GM11168 (cell line): ENCODE data around the gene SLIT1.

Source experiments
- in situ Hi-C: fragments of 300-500 bp; cut with MboI; formaldehyde crosslinking; loops from one replicate; pipeline ENCODE4 v1.12.0; 2022; ENCODE audit warnings: low sequenced_read_pairs; ENCODE audit not compliant: unreplicated experiment

SLIT1 gene

GRCh38 chr10:97056003-97056630 lies 129.6 kb downstream of the SLIT1 start:
- in situ Hi-C loops: no loop called here

GRCh38 chr10:97053276-97053675 lies 132.5 kb downstream of the SLIT1 start:
- in situ Hi-C loops: no loop called here

GRCh38 chr10:97050956-97051496 lies 134.7 kb downstream of the SLIT1 start:
- in situ Hi-C loops: no loop called here

DNA sequence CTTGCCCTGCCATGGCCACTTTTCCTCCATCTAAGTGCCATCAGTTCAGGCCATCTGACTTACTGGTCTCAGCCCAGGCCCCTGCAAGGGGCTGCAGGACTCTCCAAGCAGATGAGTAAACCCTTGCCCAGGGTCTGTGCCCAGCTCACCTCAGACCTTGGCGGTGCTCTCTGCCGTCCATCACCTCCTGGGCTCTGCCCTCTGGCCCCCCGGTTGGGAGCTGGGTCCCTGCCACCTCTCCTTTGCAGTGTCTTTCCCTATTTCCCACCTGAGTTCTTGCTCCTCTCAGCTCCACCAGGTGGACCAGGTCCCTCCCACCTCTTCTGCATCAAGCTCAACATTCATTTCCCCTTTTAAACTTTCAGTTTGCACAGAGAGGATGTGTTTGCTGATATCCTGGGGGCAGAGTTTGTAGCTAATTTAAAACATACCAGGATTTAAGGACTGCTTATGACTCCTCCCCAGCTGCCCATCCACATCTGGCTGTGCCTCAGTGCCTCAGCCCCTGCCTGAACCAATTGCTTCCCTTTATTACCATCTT lies 135.5 kb downstream of the SLIT1 start:
- in situ Hi-C loops: no loop called here

DNA sequence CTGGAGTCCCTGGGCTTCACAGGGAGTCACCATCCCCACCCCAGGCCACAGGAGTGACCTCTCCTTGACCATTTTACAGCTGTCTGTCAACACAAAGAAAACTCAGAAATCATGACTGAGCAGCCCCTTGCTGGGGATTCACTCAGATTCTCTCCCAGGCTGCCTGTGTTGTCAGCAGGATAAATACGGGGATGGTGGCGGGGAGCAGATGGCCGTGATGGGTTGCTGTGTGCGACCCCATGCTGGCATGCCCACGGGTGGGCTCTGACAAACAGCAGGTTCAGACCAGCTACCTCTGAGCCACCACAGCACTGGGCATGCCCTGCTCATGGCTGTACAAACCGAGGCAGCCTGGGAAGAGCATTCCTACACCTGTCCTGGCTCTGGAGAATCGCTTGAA lies 136.1 kb downstream of the SLIT1 start:
- in situ Hi-C loops: no loop called here

DNA sequence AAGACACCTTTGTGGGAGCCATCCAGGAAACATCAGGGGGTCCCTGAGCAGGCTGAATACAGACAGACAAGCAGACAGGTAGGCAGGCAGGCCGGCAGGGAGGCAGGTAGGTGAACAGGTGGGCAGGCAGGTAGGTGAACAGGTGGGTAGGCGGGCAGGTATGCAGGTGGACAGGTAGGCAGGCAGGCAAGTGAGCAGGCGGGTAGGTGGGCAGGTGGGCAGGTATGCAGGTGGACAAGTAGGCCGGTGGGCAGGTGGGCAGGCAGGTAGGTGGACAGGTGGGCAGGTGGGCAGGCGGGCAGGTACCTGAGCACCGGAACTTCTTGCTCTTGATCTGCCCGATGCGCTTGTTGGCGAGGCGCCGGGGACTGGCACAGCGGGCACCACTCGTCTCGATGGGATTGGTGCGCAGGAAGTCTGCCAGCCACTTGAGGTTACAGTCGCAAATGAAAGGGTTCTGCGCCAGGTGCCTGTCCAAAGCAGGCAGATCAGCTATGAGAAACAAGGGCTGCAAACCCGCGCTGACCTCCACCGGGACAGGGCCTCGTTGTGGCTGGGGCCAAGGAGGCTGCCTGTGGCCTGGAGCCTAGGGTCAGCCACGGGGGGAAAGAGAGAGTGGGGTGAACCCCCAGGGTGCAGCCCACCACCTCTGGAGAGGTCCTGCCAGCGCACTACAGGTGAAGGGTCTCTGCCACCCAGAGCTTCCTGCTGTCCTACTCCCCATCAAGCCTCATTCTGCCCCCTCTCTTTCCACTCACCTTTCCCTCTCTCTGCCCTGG lies 136.9 kb downstream of the SLIT1 start:
- in situ Hi-C loops: no loop called here

DNA sequence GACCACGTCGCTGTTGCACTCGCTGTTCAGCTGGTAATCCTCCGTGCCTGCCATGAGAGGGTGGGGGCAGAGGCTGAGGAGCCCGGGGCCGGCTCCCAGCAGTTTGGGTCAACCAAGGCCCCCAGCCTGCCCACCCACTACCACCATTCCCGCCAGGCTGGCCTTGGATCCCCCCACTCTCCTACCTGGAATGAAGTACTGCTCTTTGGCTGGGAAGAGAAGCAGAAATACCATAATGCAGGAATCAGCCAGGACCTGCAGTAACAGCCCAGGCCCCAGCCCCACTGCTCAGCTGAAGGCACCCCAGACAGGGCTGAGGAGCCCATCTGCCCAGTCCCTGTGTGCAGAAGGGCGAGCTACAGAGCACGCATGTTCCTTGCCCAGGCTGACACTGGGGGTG lies 138.0 kb downstream of the SLIT1 start:
- in situ Hi-C loops: no loop called here

- in situ Hi-C loops: no loop called here
Observed at GRCh38 chr10:97047083-97047736, 138.5 kb downstream of the SLIT1 start.

DNA sequence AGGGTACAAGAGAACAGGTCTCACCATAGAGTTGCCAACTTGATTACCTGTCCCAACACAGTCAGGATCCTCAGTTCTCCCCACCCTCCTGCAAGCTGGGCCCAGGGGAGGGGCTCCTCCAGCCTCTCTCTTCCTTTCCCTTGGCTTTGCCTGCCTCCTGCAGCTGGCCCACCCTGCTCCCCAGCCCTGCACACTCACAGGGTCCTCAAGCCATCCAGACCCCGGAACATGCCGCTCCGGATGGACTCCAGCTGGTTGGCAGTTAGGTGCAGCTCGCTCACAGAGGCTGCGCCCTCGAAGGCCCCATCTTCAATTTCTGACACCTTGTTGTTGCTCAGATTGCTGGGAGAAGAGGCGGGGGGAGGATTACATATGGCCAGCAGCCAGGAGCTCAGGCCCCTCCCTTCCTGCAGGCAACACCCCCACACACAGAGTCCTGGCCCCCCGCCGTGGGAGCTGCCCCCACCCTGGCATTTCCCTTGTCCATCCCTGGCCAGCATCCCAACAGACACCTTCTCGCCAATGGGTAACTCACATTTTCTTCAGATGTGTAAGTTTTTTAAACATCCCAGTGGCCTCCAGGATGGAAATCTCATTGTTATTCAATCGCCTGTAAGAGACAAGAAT lies 139.2 kb downstream of the SLIT1 start:
- in situ Hi-C loops: no loop called here

- in situ Hi-C loops: no loop called here
Observed at GRCh38 chr10:97043563-97043855, 142.2 kb downstream of the SLIT1 start.

DNA sequence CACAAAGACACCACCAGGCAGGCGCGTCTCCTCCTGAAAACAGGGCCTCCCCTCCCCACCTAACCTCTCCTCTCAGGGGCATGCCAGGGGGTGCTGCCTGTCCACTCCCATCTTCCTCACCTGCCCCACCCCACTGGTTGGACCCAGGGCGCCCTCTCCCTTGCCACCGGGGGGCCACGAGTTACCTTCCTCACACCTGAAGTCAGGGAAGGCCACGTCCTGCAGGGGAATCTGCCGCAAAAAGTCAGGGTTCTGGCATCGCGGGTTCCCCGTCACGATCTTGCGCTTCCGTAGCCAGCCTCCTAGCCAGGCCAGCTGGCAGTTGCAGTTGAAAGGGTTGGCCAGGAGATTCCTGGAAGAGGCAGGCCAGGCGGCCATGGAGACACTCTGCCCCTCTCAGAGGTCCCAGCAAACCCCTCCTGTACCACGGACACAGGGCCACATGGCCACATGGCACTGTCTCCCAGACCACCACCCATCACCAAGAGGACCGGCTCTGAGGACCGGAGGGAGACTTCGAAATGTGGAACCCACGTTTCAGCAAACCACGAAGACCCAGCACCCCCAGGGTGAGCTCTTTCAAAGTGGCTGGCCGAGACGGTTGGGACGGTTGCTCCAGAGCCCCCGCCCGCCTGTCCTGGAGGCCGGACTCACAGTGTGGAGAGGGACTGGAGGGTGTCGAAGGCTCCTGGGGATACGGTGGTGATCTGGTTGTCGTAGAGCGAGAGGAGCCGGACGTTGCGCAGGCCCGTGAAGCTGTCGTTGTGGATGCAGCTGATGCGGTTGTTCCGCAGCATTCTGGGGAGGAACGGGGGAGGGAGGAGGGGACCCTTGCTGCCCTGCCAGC lies 142.8 kb downstream of the SLIT1 start:
- in situ Hi-C loops: no loop called here

DNA sequence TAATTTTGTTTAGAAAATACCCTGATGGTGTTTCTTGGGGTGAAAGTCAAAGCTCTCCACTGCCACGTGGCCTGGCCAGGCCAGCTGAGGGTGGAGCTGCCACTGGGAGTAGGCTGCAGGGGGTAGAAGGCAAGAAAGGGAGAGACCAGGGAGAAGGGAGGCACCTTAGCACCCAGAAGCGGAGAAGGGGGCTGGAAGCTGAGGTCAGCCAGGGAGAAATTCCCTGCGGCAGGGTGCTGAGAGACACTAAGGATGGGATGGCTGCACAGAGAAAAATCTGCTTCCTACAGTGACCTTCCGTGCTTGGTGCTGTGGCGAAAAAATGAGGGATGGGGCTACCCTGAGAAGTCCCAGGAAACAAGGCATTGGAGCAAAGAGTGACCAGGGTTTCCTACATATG lies 143.7 kb downstream of the SLIT1 start:
- in situ Hi-C loops: no loop called here

DNA sequence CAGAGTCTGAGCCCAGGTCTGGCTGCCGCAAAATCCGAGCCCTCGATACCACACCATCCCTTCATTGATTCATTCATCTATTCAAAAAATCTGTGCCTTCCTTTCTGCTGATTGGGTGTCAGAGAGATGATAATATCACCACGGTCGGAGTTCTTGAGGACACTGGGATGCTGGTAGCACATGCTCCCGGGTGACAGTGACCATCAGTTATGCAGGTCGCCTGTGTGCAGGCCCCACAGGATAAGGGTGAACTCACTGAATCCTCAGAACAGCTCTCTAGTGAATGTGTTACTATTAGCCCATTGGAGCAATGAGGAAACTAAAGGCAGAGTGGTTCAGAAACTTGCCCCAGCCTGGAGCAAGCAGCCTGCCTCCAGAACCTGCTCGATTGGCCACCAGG lies 145.1 kb downstream of the SLIT1 start:
- in situ Hi-C loops: no loop called here

- in situ Hi-C loops: no loop called here
Observed at GRCh38 chr10:97040248-97040584, 145.5 kb downstream of the SLIT1 start.

DNA sequence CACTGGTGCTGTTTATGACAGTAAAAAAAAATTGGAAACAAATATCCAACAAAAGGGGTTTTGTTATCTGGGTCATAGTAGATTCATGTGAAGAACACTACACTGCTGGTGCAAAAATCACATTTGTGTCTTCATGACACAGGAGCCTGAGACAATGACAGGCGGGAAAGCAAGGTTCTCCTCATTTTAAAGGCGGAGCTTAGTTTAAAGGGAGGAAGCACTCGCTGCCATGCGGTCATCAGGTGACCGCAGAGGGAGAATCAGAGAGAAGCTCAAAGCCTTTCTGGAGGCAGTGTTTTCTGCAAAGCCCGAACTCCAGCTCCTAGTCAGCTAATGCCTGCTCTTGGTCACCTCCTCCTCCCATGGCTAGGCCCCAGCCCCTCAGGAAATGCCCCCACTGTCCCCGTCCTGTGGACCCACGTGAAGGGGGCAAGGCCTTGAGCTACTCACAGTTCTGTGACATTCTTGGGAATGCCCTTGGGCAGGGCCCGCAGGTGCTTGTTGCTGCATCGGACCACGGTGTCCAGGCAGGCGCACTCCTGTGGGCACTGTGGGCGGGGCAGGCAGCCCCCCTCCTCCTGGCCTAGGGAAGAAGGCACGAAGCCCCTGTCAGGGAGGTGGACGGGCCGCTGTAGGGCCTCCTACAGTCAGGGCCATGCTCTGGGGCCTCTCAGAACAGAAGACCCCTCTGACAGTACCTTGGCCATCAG lies 146.1 kb downstream of the SLIT1 start:
- in situ Hi-C loops: no loop called here

GRCh38 chr10:97038688-97039087 lies 147.1 kb downstream of the SLIT1 start:
- in situ Hi-C loops: no loop called here

DNA sequence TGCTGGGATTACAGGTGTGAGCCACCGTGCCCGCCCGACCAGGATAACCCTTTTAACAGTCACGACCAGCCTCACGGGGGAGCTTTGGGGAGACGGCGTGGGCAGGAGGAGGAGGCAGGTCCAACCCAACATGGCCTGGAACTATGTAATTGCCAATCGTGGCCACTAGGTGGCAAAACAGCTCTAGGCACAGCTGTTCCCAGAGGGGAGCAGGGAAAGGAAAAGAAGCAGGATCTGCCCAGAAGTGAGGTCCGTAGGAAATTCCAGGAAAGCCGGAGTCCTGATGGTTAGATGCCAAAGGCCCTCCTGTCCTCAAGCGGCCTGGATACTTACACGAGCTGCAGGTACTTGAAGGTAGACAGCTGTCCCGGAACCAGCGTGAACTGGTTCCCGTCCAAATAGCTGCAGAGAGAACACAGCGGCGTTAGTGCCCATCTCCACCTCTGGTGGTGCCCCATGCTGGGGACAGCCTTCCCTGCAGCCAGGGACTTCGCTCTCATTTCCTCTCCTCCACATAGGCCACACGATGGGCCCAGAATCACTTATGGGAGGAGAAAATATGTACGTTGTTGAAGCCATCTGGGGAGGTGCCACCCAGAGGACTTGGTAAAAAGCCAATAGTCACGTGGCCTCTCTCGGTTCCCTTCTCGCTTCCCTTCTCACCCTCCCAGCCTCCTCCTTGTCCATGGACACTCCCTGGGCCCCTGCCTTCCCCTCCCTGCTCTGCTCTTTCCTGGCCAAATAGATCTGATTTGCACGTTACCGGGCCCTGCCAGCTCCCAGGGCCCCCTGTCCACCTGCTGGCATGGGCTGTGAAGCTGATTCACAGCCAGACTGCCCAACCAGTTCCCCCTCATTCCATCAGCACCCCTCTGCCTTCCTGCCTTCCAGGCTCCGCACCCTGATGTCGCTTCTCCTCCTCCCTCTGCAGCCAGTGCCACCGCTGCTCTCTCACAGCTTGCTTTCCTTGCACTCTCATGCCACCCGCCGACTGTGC lies 148.1 kb downstream of the SLIT1 start:
- in situ Hi-C loops: no loop called here
